ENCODE data around the gene ZNF619.

The ZNF619 gene

GRCh38 chr3:40476478-40477470 is at the start of gene ZNF619:
TSS of gene ZNF619 (plus strand) at chr3:40477122. CDS start at chr3:40477980, 858 bp downstream.
- DNase-seq (ENCODE audit: low spot score in 2 of 2) = peak; percentile 42 to 48
- peak within 1 kb of the TSS; percentile 99 for H3K27ac Mint-ChIP-seq (ENCODE audit: low read depth)
- no peaks in the 10 kb centered on the region for H3K9me3 Mint-ChIP-seq
- peaks cover 9% of the 10 kb centered on the region for H3K36me3 Mint-ChIP-seq (ENCODE audit: insufficient read depth)
- ATAC-seq (replicated peaks; ENCODE audit: extremely low read depth, poor library complexity, severe bottlenecking) = peak; percentile 75
- H3K4me3 Mint-ChIP-seq = peak within 1 kb of the TSS; percentile 92
- no peaks in the 10 kb centered on the region for H3K27me3 Mint-ChIP-seq
- peaks cover 22% of the 10 kb centered on the region for H3K4me1 Mint-ChIP-seq

GRCh38 chr3:40432793-40433192 is 44.1 kb upstream of the ZNF619 start:
- DNase-seq (ENCODE audit: low spot score in 2 of 2) (no peak), ATAC-seq (replicated peaks; ENCODE audit: extremely low read depth, poor library complexity, severe bottlenecking) (no peak)
- Mint-ChIP-seq H3K9me3 (no peaks in the 10 kb centered on the region), H3K4me1 (no peaks in the 10 kb centered on the region), H3K36me3 (ENCODE audit: insufficient read depth) (no peaks in the 10 kb centered on the region), H3K4me3 (no peak overlapping the region), H3K27me3 (no peaks in the 10 kb centered on the region), H3K27ac (ENCODE audit: low read depth) (no peak overlapping the region)

GRCh38 chr3:40437889-40438288 is 39.0 kb upstream of the ZNF619 start:
- Mint-ChIP-seq H3K4me3 (no peak overlapping the region), H3K9me3 (no peaks in the 10 kb centered on the region), H3K36me3 (ENCODE audit: insufficient read depth) (no peaks in the 10 kb centered on the region), H3K27ac (ENCODE audit: low read depth) (no peak overlapping the region), H3K27me3 (no peaks in the 10 kb centered on the region), H3K4me1 (no peaks in the 10 kb centered on the region)
- no peak for ATAC-seq (replicated peaks; ENCODE audit: extremely low read depth, poor library complexity, severe bottlenecking)
- no peak for DNase-seq (ENCODE audit: low spot score in 2 of 2)

- peaks cover 2% of the 10 kb centered on the region for H3K36me3 Mint-ChIP-seq (ENCODE audit: insufficient read depth)
- H3K4me3 Mint-ChIP-seq = no peak overlapping the region
- no peaks in the 10 kb centered on the region for H3K27me3 Mint-ChIP-seq
- H3K4me1 Mint-ChIP-seq = no peaks in the 10 kb centered on the region
- H3K9me3 Mint-ChIP-seq = no peaks in the 10 kb centered on the region
- ATAC-seq (replicated peaks; ENCODE audit: extremely low read depth, poor library complexity, severe bottlenecking) (no peak), DNase-seq (ENCODE audit: low spot score in 2 of 2) (no peak)
- no peak overlapping the region for H3K27ac Mint-ChIP-seq (ENCODE audit: low read depth)
These were observed 31.9 kb upstream of the ZNF619 start for GRCh38 chr3:40445062-40445461.

- DNase-seq (ENCODE audit: low spot score in 2 of 2) (no peak), ATAC-seq (replicated peaks; ENCODE audit: extremely low read depth, poor library complexity, severe bottlenecking) (no peak)
- Mint-ChIP-seq H3K4me1 (no peaks in the 10 kb centered on the region), H3K4me3 (no peak overlapping the region), H3K27me3 (no peaks in the 10 kb centered on the region), H3K36me3 (ENCODE audit: insufficient read depth) (peaks cover 2% of the 10 kb centered on the region), H3K27ac (ENCODE audit: low read depth) (peak overlapping the region; percentile 32), H3K9me3 (no peaks in the 10 kb centered on the region)
These were observed 31.0 kb upstream of the ZNF619 start for GRCh38 chr3:40445880-40446279.

GRCh38 chr3:40450438-40450837 is 26.5 kb upstream of the ZNF619 start:
- ATAC-seq (replicated peaks; ENCODE audit: extremely low read depth, poor library complexity, severe bottlenecking) (no peak), DNase-seq (ENCODE audit: low spot score in 2 of 2) (no peak)
- Mint-ChIP-seq H3K27ac (ENCODE audit: low read depth) (no peak overlapping the region), H3K4me1 (peaks cover 16% of the 10 kb centered on the region), H3K9me3 (no peaks in the 10 kb centered on the region), H3K27me3 (no peaks in the 10 kb centered on the region), H3K36me3 (ENCODE audit: insufficient read depth) (peaks cover 14% of the 10 kb centered on the region), H3K4me3 (no peak overlapping the region)

- H3K4me3 Mint-ChIP-seq = no peak overlapping the region
- peaks cover 22% of the 10 kb centered on the region for H3K4me1 Mint-ChIP-seq
- H3K27ac Mint-ChIP-seq (ENCODE audit: low read depth) = no peak overlapping the region
- ATAC-seq (replicated peaks; ENCODE audit: extremely low read depth, poor library complexity, severe bottlenecking) (no peak), DNase-seq (ENCODE audit: low spot score in 2 of 2) (no peak)
- no peaks in the 10 kb centered on the region for H3K9me3 Mint-ChIP-seq
- peaks cover 21% of the 10 kb centered on the region for H3K36me3 Mint-ChIP-seq (ENCODE audit: insufficient read depth)
- no peaks in the 10 kb centered on the region for H3K27me3 Mint-ChIP-seq
These were observed 25.4 kb upstream of the ZNF619 start for GRCh38 chr3:40451551-40451950.

GRCh38 chr3:40452057-40452456 is 24.9 kb upstream of the ZNF619 start:
- H3K36me3 Mint-ChIP-seq (ENCODE audit: insufficient read depth) = peaks cover 24% of the 10 kb centered on the region
- no peak for DNase-seq (ENCODE audit: low spot score in 2 of 2)
- no peak for ATAC-seq (replicated peaks; ENCODE audit: extremely low read depth, poor library complexity, severe bottlenecking)
- H3K4me1 Mint-ChIP-seq = peaks cover 28% of the 10 kb centered on the region
- H3K27me3 Mint-ChIP-seq = no peaks in the 10 kb centered on the region
- no peaks in the 10 kb centered on the region for H3K9me3 Mint-ChIP-seq
- peak overlapping the region; percentile 88 for H3K4me3 Mint-ChIP-seq
- peak overlapping the region; percentile 96 for H3K27ac Mint-ChIP-seq (ENCODE audit: low read depth)

- H3K27me3 Mint-ChIP-seq = no peaks in the 10 kb centered on the region
- DNase-seq (ENCODE audit: low spot score in 2 of 2) (no peak), ATAC-seq (replicated peaks; ENCODE audit: extremely low read depth, poor library complexity, severe bottlenecking) (no peak)
- peak overlapping the region; percentile 96 for H3K27ac Mint-ChIP-seq (ENCODE audit: low read depth)
- peaks cover 28% of the 10 kb centered on the region for H3K36me3 Mint-ChIP-seq (ENCODE audit: insufficient read depth)
- peak overlapping the region; percentile 88 for H3K4me3 Mint-ChIP-seq
- no peaks in the 10 kb centered on the region for H3K9me3 Mint-ChIP-seq
- peaks cover 30% of the 10 kb centered on the region for H3K4me1 Mint-ChIP-seq
These were observed 24.4 kb upstream of the ZNF619 start for GRCh38 chr3:40452562-40452875.

- H3K4me3 Mint-ChIP-seq = peak overlapping the region; percentile 88
- H3K36me3 Mint-ChIP-seq (ENCODE audit: insufficient read depth) = peaks cover 29% of the 10 kb centered on the region
- DNase-seq (ENCODE audit: low spot score in 2 of 2) = peak; percentile 85 to 91
- peaks cover 35% of the 10 kb centered on the region for H3K4me1 Mint-ChIP-seq
- H3K27ac Mint-ChIP-seq (ENCODE audit: low read depth) = peak overlapping the region; percentile 96
- no peaks in the 10 kb centered on the region for H3K9me3 Mint-ChIP-seq
- ATAC-seq (replicated peaks; ENCODE audit: extremely low read depth, poor library complexity, severe bottlenecking) = peak; percentile 93
- H3K27me3 Mint-ChIP-seq = no peaks in the 10 kb centered on the region
These were observed 23.8 kb upstream of the ZNF619 start for GRCh38 chr3:40452876-40453730.

- ATAC-seq (replicated peaks; ENCODE audit: extremely low read depth, poor library complexity, severe bottlenecking) = no peak
- H3K27me3 Mint-ChIP-seq = no peaks in the 10 kb centered on the region
- H3K36me3 Mint-ChIP-seq (ENCODE audit: insufficient read depth) = peaks cover 37% of the 10 kb centered on the region
- H3K27ac Mint-ChIP-seq (ENCODE audit: low read depth) = no peak overlapping the region
- DNase-seq (ENCODE audit: low spot score in 2 of 2) = no peak
- H3K4me1 Mint-ChIP-seq = peaks cover 43% of the 10 kb centered on the region
- no peaks in the 10 kb centered on the region for H3K9me3 Mint-ChIP-seq
- H3K4me3 Mint-ChIP-seq = peak overlapping the region; percentile 88
These were observed 23.0 kb upstream of the ZNF619 start for GRCh38 chr3:40453933-40454332.

GRCh38 chr3:40455328-40455727 is 21.6 kb upstream of the ZNF619 start:
- no peak for ATAC-seq (replicated peaks; ENCODE audit: extremely low read depth, poor library complexity, severe bottlenecking)
- H3K4me3 Mint-ChIP-seq = peak overlapping the region; percentile 83
- H3K9me3 Mint-ChIP-seq = no peaks in the 10 kb centered on the region
- peaks cover 47% of the 10 kb centered on the region for H3K4me1 Mint-ChIP-seq
- peak overlapping the region; percentile 92 for H3K27ac Mint-ChIP-seq (ENCODE audit: low read depth)
- no peak for DNase-seq (ENCODE audit: low spot score in 2 of 2)
- peaks cover 50% of the 10 kb centered on the region for H3K36me3 Mint-ChIP-seq (ENCODE audit: insufficient read depth)
- H3K27me3 Mint-ChIP-seq = no peaks in the 10 kb centered on the region
